GM23248 (cell line): ENCODE results near the gene MAPK6.

ENCODE experiments used
- EZH2 ChIP-seq: fragments of 200-600 bp; sonication (generic); IDR thresholded peaks from 2 replicates; pipeline ENCODE4 v1.6.1; 2018; ENCODE audit warnings: antibody characterized with exemption, mild to moderate bottlenecking; ENCODE audit not compliant: insufficient read depth, poor library complexity, severe bottlenecking
- EZH2phosphoT487 ChIP-seq: fragments of 200-600 bp; sonication (generic); IDR thresholded peaks from 2 replicates; pipeline ENCODE4 v1.6.1; 2018; ENCODE audit warnings: antibody characterized with exemption, moderate library complexity, mild to moderate bottlenecking, low read depth; ENCODE audit not compliant: insufficient read depth

GRCh38 chr15:52013151-52013791 is 5.7 kb upstream of the MAPK6 start:
- no peak for TF ChIP-seq EZH2
- TF ChIP-seq EZH2phosphoT487, result no peak
